DOHH2 (cell line): ENCODE results near the gene AP3S1.

ENCODE experiments used
- EZH2phosphoT487 ChIP-seq: fragments of 200-600 bp; sonication (generic); IDR thresholded peaks from 2 replicates; pipeline ENCODE4 v1.6.1; 2017; ENCODE audit warnings: borderline replicate concordance, mild to moderate bottlenecking, antibody characterized with exemption, low read length, moderate library complexity, mixed read lengths
- TF ChIP-seq, protein P1 (sequence below): fragments of 200-600 bp; sonication (generic); IDR thresholded peaks from one replicate; pipeline ENCODE4 v1.5.1; 2014; ENCODE audit warnings: antibody characterized with exemption, mild to moderate bottlenecking, low read depth, low read length; ENCODE audit not compliant: poor library complexity, severe bottlenecking

GRCh38 chr5:115809946-115810345, 31.8 kb upstream of the AP3S1 start:
- TF ChIP-seq, protein P1, sequence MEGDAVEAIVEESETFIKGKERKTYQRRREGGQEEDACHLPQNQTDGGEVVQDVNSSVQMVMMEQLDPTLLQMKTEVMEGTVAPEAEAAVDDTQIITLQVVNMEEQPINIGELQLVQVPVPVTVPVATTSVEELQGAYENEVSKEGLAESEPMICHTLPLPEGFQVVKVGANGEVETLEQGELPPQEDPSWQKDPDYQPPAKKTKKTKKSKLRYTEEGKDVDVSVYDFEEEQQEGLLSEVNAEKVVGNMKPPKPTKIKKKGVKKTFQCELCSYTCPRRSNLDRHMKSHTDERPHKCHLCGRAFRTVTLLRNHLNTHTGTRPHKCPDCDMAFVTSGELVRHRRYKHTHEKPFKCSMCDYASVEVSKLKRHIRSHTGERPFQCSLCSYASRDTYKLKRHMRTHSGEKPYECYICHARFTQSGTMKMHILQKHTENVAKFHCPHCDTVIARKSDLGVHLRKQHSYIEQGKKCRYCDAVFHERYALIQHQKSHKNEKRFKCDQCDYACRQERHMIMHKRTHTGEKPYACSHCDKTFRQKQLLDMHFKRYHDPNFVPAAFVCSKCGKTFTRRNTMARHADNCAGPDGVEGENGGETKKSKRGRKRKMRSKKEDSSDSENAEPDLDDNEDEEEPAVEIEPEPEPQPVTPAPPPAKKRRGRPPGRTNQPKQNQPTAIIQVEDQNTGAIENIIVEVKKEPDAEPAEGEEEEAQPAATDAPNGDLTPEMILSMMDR, result no peak
- TF ChIP-seq EZH2phosphoT487, result no peak
